GM21367 (cell line): ENCODE measurements around the gene CDC42SE2.
"Not testable (repeated sequence)": the region's sequence is repeated elsewhere in the genome, so short reads cannot be mapped to it uniquely, and the experiment has no call there.

Experiments
- ATAC-seq: cut with Tn5 transposase; IDR thresholded peaks from one replicate; pipeline ENCODE4 v1.9.1; 2021; ENCODE audit not compliant: unreplicated experiment

The CDC42SE2 gene

GRCh38 chr5:131363811-131364506, 100.1 kb downstream of the CDC42SE2 start:
- ATAC-seq: no peak

GRCh38 chr5:131364507-131365050, 100.7 kb downstream of the CDC42SE2 start:
- ATAC-seq: no peak

- ATAC-seq: no peak
These were observed 102.6 kb downstream of the CDC42SE2 start for GRCh38 chr5:131366428-131366827.

- ATAC-seq: no peak
These were observed 103.5 kb downstream of the CDC42SE2 start for GRCh38 chr5:131367219-131367860.

GRCh38 chr5:131368866-131369265, 105.0 kb downstream of the CDC42SE2 start:
- ATAC-seq: no peak

GRCh38 chr5:131369558-131369957, 105.7 kb downstream of the CDC42SE2 start:
- ATAC-seq: no peak

GRCh38 chr5:131371835-131372234, 108.0 kb downstream of the CDC42SE2 start:
- no peak for ATAC-seq

- ATAC-seq: no peak
These were observed 109.4 kb downstream of the CDC42SE2 start for GRCh38 chr5:131373265-131373664.

GRCh38 chr5:131375351-131375750, 111.5 kb downstream of the CDC42SE2 start:
- peak; percentile 30 for ATAC-seq

- ATAC-seq: no peak
These were observed 113.5 kb downstream of the CDC42SE2 start for GRCh38 chr5:131377346-131377745.

GRCh38 chr5:131377785-131378325, 114.0 kb downstream of the CDC42SE2 start:
- no peak for ATAC-seq

GRCh38 chr5:131378721-131379541, 115.1 kb downstream of the CDC42SE2 start:
- peak; percentile 22 for ATAC-seq

GRCh38 chr5:131379723-131380122, 115.9 kb downstream of the CDC42SE2 start:
- peak; percentile 17 for ATAC-seq

GRCh38 chr5:131380238-131380637, 116.4 kb downstream of the CDC42SE2 start:
- ATAC-seq: not testable (repeated sequence)

GRCh38 chr5:131381021-131381420, 117.2 kb downstream of the CDC42SE2 start:
- no peak for ATAC-seq

- ATAC-seq: peak; percentile 59
These were observed 117.9 kb downstream of the CDC42SE2 start for GRCh38 chr5:131381777-131382176.

- ATAC-seq: peak; percentile 55
These were observed 118.8 kb downstream of the CDC42SE2 start for GRCh38 chr5:131382407-131383395.

- no peak for ATAC-seq
These were observed 120.3 kb downstream of the CDC42SE2 start for GRCh38 chr5:131384173-131384572.

- ATAC-seq: no peak
These were observed 120.9 kb downstream of the CDC42SE2 start for GRCh38 chr5:131384616-131385214.

GRCh38 chr5:131386124-131386523, 122.3 kb downstream of the CDC42SE2 start:
- ATAC-seq: no peak
